Hepatocyte (in vitro differentiated cells): ENCODE results near the gene TCEANC2.

Experiments
- EZH2 ChIP-seq: fragments of 200-600 bp; sonication (generic); IDR thresholded peaks from 2 replicates; pipeline ENCODE4 v1.6.1; 2016; ENCODE audit warnings: antibody characterized with exemption, mild to moderate bottlenecking, borderline replicate concordance
- EZH2phosphoT487 ChIP-seq: fragments of 200-600 bp; sonication (generic); IDR thresholded peaks from one replicate; pipeline ENCODE4 v1.6.1; 2018; ENCODE audit warnings: antibody characterized with exemption, mild to moderate bottlenecking, low read depth, moderate library complexity; ENCODE audit not compliant: unreplicated experiment, severe bottlenecking
- TF ChIP-seq, protein P1 (sequence below): fragments of 200-600 bp; sonication (generic); IDR thresholded peaks from 2 replicates; pipeline ENCODE4 v1.5.1; 2016; ENCODE audit warnings: antibody characterized with exemption, mild to moderate bottlenecking; ENCODE audit not compliant: poor library complexity

DNA sequence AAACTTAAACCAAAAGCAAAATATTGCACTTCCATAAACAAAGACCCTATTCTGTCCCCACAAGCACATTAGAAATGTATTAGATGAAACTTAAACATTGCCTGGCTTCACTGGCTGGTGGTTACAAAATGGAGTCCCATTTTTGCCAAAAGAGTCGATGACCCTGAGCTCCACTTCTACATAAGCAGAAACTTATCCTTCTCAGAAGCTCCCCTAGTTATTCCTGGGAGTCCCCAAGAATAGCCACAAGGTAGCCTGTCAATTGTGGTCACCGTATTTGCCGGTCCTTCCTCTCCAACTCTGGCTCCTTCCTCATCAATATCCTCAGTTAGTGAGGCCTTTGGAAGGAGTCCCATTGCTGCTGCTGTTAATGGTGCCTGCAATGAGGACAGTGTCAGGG lies 62.1 kb downstream of the TCEANC2 start:
- TF ChIP-seq, protein P1, sequence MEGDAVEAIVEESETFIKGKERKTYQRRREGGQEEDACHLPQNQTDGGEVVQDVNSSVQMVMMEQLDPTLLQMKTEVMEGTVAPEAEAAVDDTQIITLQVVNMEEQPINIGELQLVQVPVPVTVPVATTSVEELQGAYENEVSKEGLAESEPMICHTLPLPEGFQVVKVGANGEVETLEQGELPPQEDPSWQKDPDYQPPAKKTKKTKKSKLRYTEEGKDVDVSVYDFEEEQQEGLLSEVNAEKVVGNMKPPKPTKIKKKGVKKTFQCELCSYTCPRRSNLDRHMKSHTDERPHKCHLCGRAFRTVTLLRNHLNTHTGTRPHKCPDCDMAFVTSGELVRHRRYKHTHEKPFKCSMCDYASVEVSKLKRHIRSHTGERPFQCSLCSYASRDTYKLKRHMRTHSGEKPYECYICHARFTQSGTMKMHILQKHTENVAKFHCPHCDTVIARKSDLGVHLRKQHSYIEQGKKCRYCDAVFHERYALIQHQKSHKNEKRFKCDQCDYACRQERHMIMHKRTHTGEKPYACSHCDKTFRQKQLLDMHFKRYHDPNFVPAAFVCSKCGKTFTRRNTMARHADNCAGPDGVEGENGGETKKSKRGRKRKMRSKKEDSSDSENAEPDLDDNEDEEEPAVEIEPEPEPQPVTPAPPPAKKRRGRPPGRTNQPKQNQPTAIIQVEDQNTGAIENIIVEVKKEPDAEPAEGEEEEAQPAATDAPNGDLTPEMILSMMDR, result no peak
- TF ChIP-seq EZH2 (no peak), EZH2phosphoT487 (no peak)
